Measurements from ENCODE around the gene SMYD3.
A peak's percentile ranks its signal among the peaks of the same experiment; 100 is the strongest.

Gene SMYD3

GRCh38 chr1:246301553-246302250, 205.4 kb downstream of the SMYD3 start:
- H2AFZ ChIP-seq (ENCODE audit: low read length): no peak overlapping the region
- no peak for TF ChIP-seq EZH2phosphoT487 (IDR thresholded peaks at IDR 0.05; ENCODE audit: borderline replicate concordance)
- TF ChIP-seq, protein P1, sequence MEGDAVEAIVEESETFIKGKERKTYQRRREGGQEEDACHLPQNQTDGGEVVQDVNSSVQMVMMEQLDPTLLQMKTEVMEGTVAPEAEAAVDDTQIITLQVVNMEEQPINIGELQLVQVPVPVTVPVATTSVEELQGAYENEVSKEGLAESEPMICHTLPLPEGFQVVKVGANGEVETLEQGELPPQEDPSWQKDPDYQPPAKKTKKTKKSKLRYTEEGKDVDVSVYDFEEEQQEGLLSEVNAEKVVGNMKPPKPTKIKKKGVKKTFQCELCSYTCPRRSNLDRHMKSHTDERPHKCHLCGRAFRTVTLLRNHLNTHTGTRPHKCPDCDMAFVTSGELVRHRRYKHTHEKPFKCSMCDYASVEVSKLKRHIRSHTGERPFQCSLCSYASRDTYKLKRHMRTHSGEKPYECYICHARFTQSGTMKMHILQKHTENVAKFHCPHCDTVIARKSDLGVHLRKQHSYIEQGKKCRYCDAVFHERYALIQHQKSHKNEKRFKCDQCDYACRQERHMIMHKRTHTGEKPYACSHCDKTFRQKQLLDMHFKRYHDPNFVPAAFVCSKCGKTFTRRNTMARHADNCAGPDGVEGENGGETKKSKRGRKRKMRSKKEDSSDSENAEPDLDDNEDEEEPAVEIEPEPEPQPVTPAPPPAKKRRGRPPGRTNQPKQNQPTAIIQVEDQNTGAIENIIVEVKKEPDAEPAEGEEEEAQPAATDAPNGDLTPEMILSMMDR (conservative IDR thresholded peaks at IDR 0.05; ENCODE audit: low read length): no peak
- H3K79me2 ChIP-seq (ENCODE audit: insufficient read depth, low read length): peaks cover 6% of the 10 kb centered on the region
- no peak overlapping the region for H3K4me2 ChIP-seq (ENCODE audit: low read depth, low read length, poor library complexity, severe bottlenecking)
- H3K27me3 ChIP-seq (ENCODE audit: insufficient read depth, low read length, poor library complexity, severe bottlenecking): no peaks in the 10 kb centered on the region
- H3K9me3 ChIP-seq (ENCODE audit: insufficient read depth, low read depth, low read length): no peaks in the 10 kb centered on the region
- H3K9me2 ChIP-seq (replicated peaks; ENCODE audit: low read depth, low read length): no peaks in the 10 kb centered on the region
- H3F3A ChIP-seq (ENCODE audit: low read depth): no peaks in the 10 kb centered on the region
- no peaks in the 10 kb centered on the region for H4K20me1 ChIP-seq (ENCODE audit: insufficient read depth, low read length, poor library complexity, severe bottlenecking)
- H3K9ac ChIP-seq (ENCODE audit: low read depth, low read length, poor library complexity, severe bottlenecking): no peak overlapping the region
- no peaks in the 10 kb centered on the region for H3K36me3 ChIP-seq (ENCODE audit: insufficient read depth, low read length)
- H3K4me1 ChIP-seq (ENCODE audit: insufficient read depth, low read length, poor library complexity, severe bottlenecking): peaks cover 40% of the 10 kb centered on the region
- no peak overlapping the region for H3K4me3 ChIP-seq (ENCODE audit: low read length, poor library complexity, severe bottlenecking)

DNA sequence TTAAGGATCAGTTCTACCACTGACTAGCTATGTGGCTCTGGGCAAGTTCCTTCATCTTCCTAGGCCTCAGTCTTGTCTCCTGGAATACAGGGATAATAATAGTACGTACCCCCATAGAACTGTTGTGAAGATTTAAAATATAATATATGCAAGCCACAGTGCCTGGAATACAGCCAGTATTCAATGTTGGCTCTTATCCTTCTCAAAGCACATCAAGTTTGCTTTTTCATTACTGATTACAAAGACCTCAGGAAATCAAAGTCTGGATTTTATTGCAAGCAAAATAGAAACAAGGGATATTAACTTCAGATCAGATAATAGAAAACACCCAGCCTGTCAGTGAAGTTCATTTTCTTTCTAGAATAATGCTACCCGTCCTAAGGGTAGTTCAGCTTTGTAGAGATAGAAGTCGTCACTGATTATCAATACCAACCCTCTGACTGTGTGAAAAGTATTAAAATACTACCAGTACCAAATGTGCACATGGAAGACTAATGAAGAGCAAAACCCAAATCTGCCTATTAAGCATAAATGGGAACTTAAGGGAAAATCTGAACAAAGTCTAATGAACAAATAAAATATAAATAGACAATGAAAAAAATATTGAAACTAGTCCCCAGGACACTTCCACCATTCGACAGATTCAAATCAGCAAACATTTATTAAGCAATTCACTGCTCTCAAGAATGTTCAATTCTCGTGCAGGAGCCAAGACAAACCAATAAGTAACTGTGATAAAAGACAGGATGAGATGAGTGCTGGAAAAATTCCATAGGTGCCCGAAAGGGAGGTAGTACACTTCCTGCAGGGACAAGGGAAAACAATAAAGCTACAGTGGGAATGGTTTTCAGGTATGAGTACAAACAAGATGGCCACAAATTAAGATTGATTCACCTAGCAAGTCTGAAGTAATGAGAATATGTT, 206.2 kb downstream of the SMYD3 start:
- no peaks in the 10 kb centered on the region for H3F3A ChIP-seq (ENCODE audit: low read depth)
- no peaks in the 10 kb centered on the region for H3K36me3 ChIP-seq (ENCODE audit: insufficient read depth, low read length)
- H3K9ac ChIP-seq (ENCODE audit: low read depth, low read length, poor library complexity, severe bottlenecking): no peak overlapping the region
- H4K20me1 ChIP-seq (ENCODE audit: insufficient read depth, low read length, poor library complexity, severe bottlenecking): no peaks in the 10 kb centered on the region
- H3K9me2 ChIP-seq (replicated peaks; ENCODE audit: low read depth, low read length): no peaks in the 10 kb centered on the region
- no peaks in the 10 kb centered on the region for H3K27me3 ChIP-seq (ENCODE audit: insufficient read depth, low read length, poor library complexity, severe bottlenecking)
- no peaks in the 10 kb centered on the region for H3K9me3 ChIP-seq (ENCODE audit: insufficient read depth, low read depth, low read length)
- H3K79me2 ChIP-seq (ENCODE audit: insufficient read depth, low read length): peaks cover 6% of the 10 kb centered on the region
- H3K4me3 ChIP-seq (ENCODE audit: low read length, poor library complexity, severe bottlenecking): no peak overlapping the region
- no peak overlapping the region for H2AFZ ChIP-seq (ENCODE audit: low read length)
- no peak for TF ChIP-seq EZH2phosphoT487 (IDR thresholded peaks at IDR 0.05; ENCODE audit: borderline replicate concordance)
- TF ChIP-seq, protein P1 (conservative IDR thresholded peaks at IDR 0.05; ENCODE audit: low read length): no peak
- H3K4me1 ChIP-seq (ENCODE audit: insufficient read depth, low read length, poor library complexity, severe bottlenecking): peaks cover 46% of the 10 kb centered on the region
- no peak overlapping the region for H3K4me2 ChIP-seq (ENCODE audit: low read depth, low read length, poor library complexity, severe bottlenecking)

DNA sequence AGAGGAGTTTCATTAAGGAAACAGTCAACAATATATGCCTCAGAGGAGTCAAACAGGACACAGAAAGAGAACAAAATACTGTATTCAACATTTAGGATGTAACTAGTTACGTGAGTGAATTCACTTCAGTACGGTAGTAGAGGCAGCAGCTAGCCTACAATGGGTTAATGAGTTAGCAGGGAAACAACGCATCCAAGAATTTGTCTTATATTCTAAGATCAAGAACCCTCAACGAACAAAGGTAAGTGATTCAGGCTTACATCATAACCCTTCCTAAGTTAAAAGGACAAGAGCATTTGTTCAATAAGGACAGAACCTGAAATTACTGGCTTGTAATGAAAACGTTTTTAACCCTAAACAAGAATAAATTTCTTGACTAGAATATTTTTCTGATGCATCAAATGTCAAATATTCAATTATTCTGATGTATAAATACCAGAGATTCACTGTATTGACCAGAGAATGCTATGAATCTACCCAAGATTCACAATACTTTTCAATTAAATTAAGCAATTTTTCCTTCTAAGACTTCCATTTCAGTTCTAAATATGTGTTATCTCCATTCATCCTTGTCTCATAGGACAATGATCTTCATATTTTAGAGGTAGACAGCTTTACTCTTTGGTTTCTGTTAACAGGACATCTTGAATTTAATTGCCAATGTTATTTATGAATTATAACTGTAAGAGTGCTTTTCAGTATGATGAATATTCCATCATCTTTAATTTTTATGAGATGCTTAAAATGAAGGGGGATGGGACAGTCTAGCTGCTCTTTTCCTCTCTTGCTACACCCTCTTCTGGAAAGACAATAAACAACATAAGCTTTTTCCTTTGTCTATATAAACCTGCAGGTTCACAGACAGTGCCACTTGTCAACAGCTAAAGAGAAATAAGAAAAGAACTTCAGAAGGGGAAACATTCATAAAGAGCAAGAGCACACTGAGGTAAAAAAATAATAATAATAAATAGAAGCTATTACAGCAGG, 209.5 kb downstream of the SMYD3 start:
- Histone ChIP-seq H3K9me2 (replicated peaks; ENCODE audit: low read depth, low read length) (no peaks in the 10 kb centered on the region), H3K4me3 (ENCODE audit: low read length, poor library complexity, severe bottlenecking) (no peak overlapping the region), H3K9ac (ENCODE audit: low read depth, low read length, poor library complexity, severe bottlenecking) (peak overlapping the region; percentile 22), H2AFZ (ENCODE audit: low read length) (no peak overlapping the region), H3K79me2 (ENCODE audit: insufficient read depth, low read length) (peaks cover 6% of the 10 kb centered on the region), H3K36me3 (ENCODE audit: insufficient read depth, low read length) (no peaks in the 10 kb centered on the region), H4K20me1 (ENCODE audit: insufficient read depth, low read length, poor library complexity, severe bottlenecking) (no peaks in the 10 kb centered on the region), H3K27me3 (ENCODE audit: insufficient read depth, low read length, poor library complexity, severe bottlenecking) (no peaks in the 10 kb centered on the region), H3K9me3 (ENCODE audit: insufficient read depth, low read depth, low read length) (no peaks in the 10 kb centered on the region), H3K4me1 (ENCODE audit: insufficient read depth, low read length, poor library complexity, severe bottlenecking) (peaks cover 43% of the 10 kb centered on the region), H3K4me2 (ENCODE audit: low read depth, low read length, poor library complexity, severe bottlenecking) (peak overlapping the region; percentile 2), H3F3A (ENCODE audit: low read depth) (no peaks in the 10 kb centered on the region)
- TF ChIP-seq, protein P1 (conservative IDR thresholded peaks at IDR 0.05; ENCODE audit: low read length): peak; percentile 32; the same call in 1 of the 2 replicates
- no peak for TF ChIP-seq EZH2phosphoT487 (IDR thresholded peaks at IDR 0.05; ENCODE audit: borderline replicate concordance)

All from Loucy (cell line).